ENCODE results near the gene MSL1.

Gene MSL1

DNA sequence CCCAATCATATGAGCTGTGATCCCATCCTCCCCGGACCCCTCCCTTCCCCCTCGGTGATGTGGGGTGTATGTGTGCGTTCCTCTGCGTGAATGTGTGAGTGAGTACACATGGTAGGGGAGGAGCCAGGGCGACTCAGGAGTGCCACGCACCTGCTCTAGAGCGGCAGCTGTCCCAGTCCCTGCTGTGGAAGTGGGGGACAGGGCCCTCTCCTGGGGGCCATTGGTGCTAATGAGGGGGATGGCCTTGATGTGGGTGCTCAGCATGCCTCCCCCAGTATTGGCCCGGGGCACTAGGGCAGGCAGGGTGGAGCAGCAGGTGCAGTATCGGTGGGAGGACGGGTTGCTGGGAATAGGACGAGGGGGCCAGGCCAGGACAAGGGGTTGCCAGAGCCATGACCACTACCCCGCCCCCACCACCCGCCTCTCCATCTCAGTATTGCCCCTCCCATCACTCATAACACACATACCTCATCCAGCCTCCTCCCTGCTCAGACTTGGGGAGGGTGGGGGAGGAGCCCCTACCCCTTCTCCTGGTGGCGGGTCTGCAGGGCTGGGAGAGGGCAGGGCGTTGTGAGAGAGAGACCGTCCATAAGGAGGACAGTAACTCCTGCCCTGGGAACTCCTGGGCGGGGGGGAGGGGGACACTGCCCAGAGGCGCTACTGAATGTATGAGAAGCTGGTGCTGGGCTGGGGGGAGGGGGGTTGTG lies 29.9 kb upstream of the MSL1 start:
- no peak for DNase-seq

- DNase-seq, result no peak
Measured at GRCh38 chr17:40092581-40092980, 29.2 kb upstream of the MSL1 start.

DNA sequence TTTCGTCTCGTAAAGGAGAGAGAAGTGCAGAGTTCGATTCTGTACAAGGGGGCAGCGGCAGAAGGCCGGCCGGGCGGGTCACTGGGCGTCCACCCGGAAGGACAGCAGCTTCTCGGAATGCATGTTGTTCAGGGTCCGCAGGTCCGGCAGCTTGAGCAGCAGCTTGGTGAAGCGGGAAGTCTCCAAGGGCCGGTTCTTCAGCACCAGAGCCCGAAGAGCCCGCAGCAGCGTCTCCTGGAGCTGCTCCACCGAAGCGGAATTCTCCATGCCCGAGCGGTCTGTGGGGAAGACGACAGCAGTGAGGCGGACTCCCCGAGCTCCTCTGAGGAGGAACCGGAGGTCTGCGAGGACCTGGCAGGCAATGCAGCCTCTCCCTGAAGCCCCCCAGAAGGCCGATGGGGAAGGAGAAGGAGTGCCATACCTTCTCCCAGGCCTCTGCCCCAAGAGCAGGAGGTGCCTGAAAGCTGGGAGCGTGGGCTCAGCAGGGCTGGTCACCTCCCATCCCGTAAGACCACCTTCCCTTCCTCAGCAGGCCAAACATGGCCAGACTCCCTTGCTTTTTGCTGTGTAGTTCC lies 28.7 kb upstream of the MSL1 start:
- DNase-seq, result no peak

- no peak for DNase-seq
Measured at GRCh38 chr17:40093580-40094201, 28.1 kb upstream of the MSL1 start.

DNA sequence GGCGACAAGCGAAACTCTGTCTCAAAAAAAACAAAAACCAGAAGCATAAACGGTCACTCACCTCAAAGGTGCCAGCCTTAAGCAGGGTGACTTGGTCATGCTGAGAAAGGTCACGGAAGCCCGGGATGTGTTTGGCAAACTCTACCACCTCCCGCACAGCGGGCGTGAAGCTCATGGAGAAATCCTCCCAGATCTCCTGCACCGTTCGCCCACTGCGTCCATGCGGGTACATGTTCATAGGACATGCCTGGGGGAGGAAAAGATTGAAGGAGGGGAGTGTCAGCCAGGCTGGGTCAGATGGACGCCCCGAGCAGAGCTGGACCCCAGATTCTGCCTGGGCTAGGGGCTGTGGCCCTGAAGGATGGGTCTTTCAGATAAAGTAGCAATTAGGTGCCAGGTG lies 26.9 kb upstream of the MSL1 start:
- DNase-seq, result no peak

DNA sequence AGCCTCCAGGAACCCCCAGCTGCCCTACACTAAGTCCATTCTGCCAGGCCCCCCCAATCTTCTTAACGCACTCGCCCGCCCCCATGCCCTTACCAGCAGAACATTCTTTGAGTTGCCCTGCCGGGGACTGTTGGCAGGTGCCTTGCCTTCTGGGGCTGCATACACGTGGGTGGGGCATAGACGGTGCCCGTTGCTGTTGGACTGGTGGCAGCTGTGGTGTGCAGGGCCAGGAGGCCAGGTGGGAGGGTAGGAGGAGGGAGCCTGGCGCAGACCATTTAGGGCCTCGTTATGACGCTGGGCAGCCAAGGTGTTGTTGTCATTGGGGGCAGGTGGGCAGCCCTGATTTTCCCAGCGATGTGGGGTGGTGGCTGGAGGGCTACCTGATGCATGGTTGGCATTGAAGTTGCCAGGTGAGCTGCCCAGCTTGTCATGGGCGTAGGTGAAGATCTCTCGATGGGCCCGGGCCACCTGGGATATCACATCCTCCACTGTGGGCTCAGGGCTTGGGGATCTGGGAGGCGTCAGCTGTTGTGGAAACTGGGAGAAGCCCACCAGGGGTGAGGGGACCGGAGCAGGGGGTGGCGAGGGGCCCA lies 26.3 kb upstream of the MSL1 start:
- no peak for DNase-seq

DNA sequence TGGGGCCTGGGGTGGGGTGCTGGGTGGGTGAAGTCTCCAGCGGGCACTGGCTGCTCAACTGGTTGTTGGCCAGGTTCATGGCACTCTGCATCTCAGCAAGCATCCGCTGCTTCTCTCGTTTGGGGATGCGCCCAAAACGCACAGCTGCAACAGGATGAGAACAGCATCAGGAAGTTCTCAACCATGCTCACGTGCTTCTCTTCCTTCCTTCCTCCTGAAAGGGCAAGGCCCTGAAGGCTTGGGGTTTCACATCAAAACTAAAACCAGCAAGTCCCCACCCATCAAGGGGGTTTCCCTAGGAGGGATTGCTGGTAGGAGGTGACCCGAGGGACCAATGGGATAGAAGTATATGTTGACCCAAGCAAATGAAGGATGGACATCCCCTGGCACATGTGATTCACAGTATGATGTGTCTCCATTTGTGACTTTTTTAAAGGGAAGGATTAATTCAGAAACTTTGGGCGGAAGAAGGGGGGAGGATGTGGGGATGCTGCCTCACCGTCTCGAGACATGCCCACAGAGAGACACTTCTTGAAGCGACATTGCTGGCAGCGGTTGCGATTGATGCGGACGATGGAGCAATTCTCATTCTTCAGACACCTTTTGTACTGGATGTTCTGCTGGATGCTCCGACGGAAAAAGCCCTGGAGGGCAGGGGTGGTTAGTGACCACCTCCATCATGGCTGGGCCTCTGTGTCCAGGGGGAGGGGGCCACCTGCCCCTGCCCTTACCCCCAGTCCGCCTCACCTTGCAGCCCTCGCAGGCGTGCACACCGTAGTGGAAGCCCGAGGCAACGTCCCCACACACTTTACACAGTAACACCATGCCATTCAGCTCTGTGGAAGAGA lies 25.6 kb upstream of the MSL1 start:
- no peak for DNase-seq

DNA sequence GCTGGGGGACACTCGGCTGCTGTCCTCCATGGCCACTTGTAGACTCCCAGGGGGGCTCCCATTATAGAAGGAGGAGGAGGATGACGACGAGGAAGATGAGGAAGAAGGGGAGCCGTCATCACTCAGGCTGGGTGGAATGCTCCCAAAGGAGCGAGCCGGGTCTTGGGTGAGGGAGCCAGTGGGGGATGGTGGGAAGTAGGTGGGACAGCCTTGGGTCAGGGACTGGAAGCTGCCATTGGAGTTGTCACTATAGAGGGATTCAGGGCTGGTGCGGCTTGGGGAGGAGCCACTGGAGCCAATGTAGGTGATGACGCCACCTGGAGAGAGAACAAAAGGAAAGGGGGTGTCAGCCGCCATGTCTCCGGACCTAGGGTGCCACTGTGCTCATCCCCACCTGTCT lies 24.7 kb upstream of the MSL1 start:
- DNase-seq, result no peak

DNA sequence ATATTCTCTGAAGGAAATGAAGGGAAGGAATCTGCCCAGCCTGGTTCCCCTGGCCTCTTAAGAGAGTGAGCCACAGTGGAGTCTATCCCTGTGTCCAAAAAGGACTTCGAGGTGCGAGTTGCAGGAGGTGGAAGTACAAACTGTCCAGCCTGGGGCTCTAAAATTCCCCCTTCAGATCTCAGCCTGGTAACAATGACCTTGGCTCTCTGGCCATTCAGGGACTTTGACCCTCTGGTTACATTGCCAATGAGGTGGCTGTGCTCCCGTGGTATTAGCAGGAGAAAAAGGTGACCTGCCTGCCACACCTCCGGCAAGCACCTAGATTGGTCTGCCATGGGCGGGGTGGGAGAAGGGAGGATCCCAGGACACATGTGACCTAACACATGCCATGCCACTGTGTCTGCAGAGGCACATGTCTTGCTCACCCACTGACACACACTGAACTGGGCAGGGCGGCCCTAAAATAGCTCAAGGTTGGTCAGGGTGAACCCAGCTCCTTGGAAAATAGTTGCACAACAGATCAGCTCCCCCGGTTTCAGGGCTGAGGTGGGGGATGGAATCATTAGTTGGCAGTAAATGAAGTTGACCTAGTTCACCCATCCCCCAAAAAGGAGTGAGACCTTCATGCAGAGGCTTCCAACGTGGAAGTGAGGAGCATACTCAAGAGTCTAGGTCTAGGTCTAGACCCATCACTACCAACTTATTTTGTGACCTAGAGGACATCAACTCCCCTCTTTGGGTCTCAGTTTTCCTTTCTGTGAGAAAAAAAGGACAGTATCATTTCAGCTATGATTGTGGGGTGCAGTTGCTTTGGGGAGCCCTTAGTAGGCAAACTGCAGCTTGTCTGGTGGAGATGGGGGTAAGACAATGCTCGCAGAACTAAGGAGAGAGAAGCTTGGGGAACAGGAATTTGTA lies 23.6 kb upstream of the MSL1 start:
- no peak for DNase-seq

DNA sequence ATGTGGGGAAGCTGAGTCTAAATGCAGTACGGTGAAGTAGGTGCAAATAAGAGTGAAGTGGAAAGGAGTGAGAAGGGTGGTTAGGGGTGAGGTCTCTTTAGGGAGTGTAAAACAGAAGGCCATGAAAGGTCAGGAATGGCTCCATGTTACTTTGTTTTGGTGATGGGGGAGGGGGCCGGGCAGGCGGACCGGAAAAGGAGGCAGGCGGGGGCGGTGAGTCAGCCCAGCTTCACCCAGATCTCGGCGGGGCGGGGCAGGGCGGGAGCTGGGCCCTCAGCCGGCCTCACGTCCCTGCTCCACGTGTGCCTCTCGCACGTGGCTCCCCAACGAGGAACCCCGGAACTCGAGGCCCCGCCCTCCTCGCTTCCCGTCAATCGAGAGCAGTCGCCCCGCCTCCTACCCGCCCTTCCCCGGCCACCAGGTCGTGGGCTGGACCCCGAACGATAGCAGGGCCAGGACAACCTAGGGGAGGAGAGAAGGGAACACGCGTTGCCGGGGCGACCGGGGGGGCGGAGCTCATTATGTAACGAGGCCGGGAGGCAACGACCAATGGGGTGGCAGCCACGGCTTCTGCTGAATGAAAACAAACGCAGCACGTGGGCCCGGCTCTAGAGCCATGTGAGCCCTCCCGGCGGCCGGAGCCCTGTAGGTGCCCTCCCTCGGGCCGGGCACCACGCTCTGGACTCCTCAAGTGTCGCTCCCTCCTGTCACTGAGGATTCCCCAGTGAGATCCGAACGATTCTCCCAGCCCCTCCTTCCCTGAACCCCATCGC lies 22.7 kb upstream of the MSL1 start:
- peak; percentile 98 for DNase-seq

GRCh38 chr17:40099619-40100418 lies 22.0 kb upstream of the MSL1 start:
- DNase-seq, result no peak

DNA sequence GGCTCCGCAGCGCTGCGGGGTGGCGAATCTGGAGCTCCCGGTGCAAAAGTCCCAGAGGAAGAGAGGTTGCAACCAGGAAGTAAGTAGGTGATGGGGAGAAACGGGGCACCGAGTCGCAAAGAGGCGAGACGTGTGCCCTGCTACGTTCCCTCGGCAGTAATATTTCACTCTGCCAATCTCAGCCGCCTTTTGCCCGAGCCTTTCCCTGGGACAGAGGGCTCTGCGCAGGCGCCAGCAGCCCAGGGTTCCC lies 21.4 kb upstream of the MSL1 start, which contains the start of gene NR1D1:
NR1D1 (minus strand) TSS at position 171 of the 250 bp plus-strand sequence. CDS start 495 bp downstream, outside the sequence.
- no peak for DNase-seq

- peak; percentile 95 for DNase-seq
Measured at GRCh38 chr17:40100669-40101366, 21.0 kb upstream of the MSL1 start.

DNA sequence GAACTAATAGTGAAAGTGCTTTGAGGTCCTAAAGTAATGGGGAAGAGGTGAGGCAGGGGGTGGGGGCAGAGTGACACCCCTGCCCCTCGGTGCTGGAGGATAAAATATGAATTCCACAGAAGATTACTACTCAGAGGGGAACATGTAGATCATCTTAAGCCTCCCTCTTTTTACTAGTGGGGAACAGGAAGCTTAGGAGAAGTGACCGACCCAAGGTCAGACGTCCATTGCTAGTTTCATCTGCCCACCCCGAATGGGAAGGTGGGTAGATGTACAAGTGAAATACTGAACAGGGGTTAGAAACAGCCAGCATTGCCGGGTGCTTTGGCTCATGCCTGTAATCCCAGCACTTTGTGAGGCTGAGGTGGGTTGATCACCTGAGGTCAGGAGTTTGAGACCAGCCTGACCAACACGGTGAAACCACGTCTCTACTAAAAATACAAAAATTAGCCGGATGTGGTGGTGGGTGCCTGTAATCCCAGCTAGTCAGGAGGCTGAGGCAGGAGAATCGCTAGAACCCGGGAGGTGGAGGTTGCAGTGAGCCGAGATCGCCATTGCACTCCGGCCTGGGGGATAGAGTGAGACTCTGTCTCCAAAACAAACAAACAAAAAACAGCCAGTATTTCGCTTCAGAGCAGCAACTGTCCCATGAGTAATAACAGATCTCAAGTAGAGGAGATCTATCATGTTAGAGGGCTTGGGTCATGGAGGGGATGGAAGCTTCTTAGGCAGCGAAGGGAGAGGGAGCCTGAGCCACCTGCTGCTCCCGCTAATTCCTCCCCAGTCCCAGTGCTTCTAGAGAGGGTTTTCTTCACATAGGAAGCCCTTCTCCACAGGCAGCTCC lies 20.2 kb upstream of the MSL1 start:
- no peak for DNase-seq

DNA sequence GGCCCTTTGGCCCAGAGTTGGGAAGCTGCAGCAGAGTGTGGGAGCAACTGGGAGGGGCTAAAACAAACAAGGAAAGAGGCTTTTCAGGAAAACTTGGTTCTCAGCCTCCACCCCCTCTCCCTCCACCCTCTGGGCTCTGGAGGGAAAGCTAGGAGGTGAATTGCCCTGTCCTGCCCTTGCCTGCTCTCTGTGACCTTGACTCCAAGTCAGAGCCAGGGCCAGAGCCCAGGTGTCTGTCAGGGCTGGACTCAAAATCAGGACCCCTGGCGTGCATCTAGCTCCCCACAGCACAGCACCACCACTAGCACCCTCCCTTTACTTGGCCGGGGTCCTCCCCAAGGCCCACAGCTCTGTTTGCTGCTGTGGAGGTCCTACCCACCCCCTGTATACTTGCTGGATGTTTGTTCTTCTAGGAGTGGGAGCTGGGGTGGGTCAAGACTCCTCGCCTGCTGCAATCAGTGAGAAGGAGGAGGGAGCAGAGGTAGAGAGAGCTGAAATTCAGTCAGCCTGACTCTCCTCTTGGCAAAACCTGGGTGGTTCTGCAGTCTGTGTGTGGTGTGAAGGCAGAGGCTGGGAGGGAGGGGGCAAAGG lies 18.6 kb upstream of the MSL1 start:
- DNase-seq, result no peak

DNA sequence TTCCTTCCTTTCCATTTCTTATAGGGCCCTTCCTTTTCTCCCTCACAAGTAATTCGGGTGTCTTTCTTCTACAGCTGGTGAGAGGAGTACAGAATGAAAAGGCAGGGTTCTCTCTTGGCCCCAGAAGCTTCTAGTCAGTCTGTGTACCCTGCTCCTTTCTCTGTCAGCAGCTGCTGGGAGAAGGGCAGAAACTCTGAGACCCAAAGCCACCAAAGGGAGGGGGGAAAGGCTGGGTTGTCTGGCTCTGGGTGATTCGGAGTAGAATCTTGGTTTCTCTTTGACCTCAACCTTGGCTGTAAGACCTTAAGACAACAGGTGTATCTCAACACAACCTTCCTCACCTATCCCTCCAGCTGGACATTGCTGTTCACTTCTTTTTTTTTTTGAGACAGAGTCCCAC lies 18.1 kb upstream of the MSL1 start:
- no peak for DNase-seq

- DNase-seq, result no peak
Measured at GRCh38 chr17:40104594-40105486, 16.9 kb upstream of the MSL1 start.
